Ramos (cell line): ENCODE measurements around the gene TLR10.

ENCODE experiments used
- in situ Hi-C: fragments of 300-500 bp; cut with MboI; formaldehyde crosslinking; loops from one replicate; pipeline ENCODE4 v1.14.3; 2022; ENCODE audit warnings: low sequenced_read_pairs; ENCODE audit not compliant: unreplicated experiment

The TLR10 gene

DNA sequence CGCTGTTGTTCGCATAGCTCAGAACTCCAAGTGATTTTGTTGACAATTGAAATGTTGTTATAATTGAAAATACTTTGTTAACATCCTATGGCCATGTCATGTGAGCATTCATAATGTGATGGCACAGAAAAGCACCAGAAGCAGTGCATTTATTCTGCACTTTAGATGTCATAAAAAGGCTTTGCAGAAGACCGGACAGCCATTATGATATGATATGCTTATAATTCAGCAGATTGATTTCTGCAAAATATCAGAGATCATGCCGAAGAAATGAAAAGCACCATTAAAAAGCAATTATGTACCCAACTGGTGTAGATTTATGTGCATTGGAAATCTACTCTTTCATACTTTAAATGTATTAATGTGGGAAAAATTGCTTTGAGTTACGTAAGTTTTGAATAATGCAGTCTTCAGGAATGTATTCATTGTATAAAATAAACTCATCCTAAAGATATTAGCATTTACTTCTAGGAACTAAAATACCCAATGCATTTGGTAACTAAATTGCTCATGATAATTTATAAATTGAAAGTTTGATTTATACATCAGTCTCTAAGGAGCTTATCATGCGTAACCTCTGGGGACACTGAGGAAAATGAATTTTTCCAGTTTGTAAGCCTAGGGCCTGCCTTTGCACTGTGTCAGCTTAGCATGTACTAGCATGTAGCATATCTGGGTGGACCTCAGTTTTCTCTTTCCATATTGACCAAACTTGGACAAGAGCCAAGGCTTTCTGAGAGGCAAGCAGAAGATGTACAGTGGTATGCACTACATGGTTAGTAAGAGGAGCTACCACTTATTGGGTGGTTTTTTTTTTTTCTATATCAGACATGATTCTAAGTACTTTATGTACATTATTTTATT, 43.6 kb downstream of the TLR10 start:
- in situ Hi-C loops = no loop called here

GRCh38 chr4:38735870-38736269, 46.9 kb downstream of the TLR10 start:
- in situ Hi-C loops = no loop called here

GRCh38 chr4:38734911-38735310, 47.9 kb downstream of the TLR10 start:
- in situ Hi-C loops = no loop called here

DNA sequence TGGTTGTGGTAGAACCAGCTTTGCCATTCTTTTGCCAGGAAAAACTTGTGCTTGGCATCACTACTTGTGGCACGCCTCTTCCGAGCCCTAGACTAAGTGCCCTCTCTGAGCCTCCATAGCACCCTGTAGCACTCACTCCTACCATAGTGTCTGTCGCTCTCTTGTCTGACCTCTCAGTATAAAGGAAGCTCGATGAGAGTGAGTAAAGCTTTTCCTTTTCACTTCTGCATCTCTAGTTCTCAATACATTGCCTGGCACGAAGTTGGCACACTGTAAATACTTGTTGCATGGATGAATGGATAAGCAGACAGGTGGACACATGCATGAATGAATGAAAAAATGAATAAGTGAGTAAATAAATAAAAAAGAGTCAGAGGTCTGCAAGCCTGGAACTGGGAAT, 48.3 kb downstream of the TLR10 start:
- in situ Hi-C loops = no loop called here

DNA sequence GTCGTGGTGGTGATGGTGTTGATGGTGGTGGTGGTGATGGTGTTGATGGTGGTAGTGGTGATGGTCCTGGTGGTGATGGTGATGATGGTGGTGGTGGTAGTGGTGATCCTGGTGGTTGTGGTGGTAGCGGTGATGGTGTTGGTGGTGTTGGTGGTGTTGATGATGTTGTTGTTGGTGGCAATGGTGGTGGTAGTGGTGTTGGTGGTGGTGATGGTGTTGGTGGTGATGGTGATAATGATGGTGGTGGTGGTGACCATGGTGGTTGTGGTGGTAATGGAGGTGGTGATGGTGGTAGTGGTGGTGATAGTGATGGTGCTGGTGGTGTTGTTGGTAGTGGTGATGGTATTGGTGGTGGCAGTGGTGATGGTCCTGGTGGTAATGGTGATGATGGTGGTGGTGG, 49.1 kb downstream of the TLR10 start:
- in situ Hi-C loops = no loop called here

GRCh38 chr4:38730830-38731646, 51.8 kb downstream of the TLR10 start:
- in situ Hi-C loops = no loop called here

DNA sequence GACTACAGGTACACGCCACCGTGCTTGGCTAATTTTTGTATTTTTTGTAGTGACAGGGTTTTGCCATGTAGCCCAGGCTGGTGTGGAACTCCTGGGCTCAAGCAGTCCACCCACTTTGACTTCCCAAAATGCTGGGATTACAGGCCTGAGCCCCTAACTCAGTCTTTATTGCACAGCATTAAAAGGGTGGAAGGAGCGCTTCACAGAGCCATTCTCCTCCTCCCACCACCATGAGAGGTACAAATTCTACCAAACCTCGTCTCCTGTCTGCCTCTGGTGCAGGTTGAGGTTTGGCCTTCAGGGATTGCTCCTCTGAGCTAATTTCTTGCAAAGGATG, 52.3 kb downstream of the TLR10 start:
- in situ Hi-C loops = no loop called here

- in situ Hi-C loops = loop anchor here (10.0 kb wide), 1 partner anchor 544 kb away; no protein-coding TSS in a partner anchor
Measured at GRCh38 chr4:38728631-38729141, 54.1 kb downstream of the TLR10 start.

GRCh38 chr4:38724475-38724808, 58.3 kb downstream of the TLR10 start:
- in situ Hi-C loops = loop anchor here (10.0 kb wide), 1 partner anchor 540 kb away; no protein-coding TSS in a partner anchor

DNA sequence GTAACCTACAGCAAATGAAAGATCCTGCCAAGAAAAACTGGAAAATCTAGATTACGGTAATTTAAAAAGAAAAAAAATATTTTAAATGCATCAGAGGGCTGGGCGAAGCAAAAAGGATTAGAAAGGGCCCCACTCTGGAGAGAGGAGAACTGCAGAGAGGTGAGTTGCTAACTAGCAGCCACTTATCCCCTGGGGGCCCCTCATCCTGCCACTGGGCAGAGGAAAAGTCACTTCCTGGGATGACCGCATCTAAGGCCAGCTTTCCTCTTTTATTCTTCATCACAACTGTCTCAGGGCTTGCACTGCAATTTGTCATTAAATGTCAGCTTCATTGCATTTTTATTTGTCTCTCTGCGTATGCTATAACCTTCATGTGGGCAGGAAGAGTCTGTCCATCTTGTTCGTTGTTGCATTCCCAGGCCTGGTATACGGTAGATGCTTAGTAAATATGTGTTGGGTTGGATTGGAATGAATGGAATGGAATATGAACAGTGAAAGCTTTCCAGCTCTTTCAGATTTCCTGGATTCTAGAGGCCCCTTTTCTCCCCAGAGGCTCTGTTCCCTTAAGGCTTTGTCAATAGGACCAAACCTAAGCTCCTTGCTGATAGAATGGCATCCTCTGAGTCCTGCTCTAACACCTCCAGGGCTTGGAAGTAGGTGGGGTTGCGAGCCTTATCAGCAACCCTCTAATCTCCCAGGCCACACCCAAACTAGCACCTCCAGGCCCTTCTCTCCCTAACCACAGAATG, 58.9 kb downstream of the TLR10 start:
- in situ Hi-C loops = loop anchor here (10.0 kb wide), 1 partner anchor 539 kb away; no protein-coding TSS in a partner anchor

DNA sequence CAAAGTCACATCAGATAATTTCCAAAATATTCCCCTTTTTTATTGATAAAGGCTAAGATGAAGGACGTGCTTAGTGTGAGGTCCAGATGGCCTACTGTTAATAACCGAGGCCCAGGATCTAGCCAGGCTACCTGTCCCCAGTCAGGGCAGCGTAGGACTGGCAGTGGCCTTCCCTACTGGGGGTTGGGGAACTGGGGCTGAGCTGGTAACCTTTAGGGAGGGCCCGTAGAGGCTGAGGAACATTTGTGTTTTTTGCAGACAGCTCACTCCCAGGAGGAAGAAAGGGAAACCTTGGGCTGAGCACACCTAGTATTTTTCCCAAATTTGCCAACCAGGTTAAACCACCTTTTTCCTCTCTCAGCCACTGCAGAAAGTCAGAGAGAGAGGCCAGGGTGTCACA, 59.7 kb downstream of the TLR10 start:
- in situ Hi-C loops = loop anchor here (10.0 kb wide), 1 partner anchor 538 kb away; no protein-coding TSS in a partner anchor
